NCI-H2171 (cell line): Measurements from ENCODE around the gene ASTN2.
A peak's percentile ranks its signal among the peaks of the same experiment; 100 is the strongest.

ENCODE experiments used
- DNase-seq: peaks from one replicate; lab custom pipeline; 2025; lab: John Stamatoyannopoulos, UW

The ASTN2 gene

DNA sequence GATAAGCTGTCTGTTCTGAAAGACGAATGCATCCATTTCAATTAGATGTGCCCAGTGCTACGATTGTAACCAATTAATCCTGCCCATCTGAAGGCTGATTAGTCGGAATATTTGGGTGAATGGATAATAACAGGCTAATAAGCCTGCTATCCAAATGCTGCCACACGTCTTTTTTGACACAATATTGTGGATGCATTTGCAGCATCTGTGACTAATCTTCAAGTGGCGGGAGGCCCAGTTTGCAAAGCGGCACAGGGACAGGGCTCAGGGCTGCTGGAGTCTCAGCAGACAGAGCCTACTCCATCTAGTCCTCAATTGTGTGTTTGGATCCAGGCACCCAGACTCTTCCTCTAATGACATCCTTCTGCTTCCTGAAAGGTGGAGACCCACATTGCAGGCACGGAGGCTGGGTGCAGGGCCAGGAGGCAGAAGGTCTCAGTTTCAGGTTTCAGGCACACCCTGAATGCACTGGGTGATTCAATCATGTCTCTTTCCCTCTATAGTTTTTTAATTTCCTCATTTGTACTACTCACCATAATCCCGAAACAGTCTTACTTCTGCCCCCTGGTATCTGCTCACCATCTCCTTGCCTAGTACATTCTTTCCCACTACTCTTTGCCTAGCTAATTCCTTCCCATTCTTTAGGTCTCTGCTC, 169.6 kb downstream of the ASTN2 start:
- peak; percentile 31 for DNase-seq

DNA sequence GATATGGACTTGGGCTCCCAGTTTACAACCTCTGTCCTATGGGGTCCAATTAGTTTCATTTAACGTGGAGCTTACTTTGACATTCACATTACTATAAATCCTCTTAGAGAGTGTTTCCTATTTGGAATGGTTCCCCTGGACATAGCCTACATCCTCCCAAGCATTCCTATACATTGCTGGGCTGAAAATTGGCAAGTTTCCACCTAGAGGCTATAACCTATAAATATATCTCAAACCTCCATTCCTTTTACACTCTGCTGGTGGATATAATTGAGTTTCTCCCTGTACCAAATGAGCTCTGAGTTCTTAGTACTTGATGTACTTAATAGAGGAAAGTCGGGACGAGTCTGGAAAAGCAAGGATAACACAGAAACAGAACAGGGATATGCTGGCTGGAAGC, 172.8 kb downstream of the ASTN2 start:
- DNase-seq, result no peak

DNA sequence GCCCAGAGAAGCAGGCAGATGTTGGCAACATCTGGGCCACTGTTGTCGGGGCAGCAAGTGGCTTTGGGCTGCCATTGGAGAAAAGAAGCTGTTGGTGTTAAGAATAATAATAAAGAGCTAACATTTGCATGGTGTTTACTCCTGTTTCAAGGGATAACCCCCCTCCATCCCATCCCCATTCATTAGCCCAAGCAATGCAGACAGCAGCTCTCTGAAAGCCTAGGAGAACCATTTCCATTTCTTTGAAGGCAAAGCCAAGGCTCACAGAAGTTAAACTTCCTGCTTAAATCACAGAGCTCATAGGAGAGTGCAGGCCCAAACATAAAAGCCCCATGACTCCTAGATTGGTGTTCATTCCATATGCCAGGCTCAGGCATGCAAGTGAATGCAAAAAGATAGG, 175.4 kb downstream of the ASTN2 start:
- DNase-seq, result no peak

DNA sequence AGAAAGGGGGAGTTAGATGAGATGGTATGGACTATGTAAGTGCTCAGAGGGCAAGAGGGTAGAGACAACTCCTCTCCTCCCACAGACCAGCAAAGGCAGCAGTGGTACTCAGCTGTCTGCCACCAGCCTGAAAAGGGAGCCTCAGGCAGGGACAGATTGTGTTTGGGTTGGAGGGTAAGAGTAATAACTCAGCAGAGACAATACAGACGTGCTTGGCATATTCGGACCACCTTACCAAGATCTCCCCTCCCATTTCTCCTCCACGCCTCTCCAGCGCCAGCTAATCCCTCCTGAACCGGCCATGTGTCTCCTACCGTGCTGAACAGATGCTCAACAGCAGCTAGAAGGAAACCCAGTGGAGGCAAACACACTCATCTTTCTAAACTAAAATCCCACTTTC, 180.8 kb downstream of the ASTN2 start:
- DNase-seq, result peak; percentile 66

DNA sequence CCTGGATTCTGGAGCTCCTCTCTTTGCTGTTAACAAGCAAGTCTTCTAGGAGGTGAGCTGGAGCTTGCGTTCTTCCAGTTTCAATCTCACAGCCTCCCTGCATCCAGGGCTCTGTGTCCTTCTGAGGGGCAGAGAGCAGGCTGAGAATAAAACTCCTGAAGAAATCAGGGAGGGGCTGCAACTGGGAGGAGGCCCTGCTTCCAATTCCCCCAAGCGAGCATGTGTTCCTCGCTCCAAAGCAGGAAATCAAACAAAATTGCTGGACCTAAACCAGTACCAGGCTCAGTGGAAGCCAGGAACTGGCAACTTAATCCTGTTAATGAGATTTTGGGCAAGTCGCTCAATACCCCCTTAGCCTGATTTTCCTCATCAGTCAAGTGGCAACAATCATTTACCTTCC, 181.8 kb downstream of the ASTN2 start:
- no peak for DNase-seq

DNA sequence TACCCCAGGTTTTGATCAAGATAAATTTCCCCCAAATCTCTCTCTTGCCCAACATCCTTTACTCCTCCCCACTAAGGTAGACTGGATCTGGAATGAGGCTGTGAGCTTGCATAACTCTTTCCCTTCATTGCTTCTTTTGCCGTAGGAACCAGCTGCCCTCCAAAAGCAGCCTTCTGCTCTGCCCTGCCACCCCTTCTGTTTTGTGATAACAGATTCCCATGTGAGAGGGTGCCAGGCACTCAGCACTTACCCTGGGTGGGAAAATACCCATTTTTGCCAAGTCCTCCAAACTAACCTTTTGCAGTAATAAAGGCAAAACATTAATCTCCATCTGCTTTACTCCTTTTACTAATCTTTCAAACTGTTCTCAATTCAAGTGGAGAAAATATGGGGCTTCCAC, 182.6 kb downstream of the ASTN2 start:
- peak; percentile 23 for DNase-seq

DNA sequence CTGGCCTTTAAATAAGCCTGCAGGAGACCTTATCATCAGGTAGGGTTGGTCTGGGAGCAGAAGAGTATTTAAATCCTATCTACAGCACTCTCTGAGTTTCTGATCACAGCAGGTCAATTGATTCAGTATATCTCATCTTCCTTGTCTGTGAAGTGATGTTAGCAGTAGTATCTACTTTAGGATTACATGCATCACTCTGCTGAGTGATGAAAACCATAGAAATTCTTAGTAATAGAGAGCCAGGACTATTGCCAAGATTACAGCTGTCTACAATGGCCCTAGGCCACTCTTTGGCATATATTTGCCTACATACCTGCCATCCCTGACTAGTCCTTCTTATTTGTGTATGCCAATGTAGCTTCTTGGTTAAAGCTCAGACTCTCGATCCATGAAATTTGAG, 183.8 kb downstream of the ASTN2 start:
- DNase-seq, result no peak

DNA sequence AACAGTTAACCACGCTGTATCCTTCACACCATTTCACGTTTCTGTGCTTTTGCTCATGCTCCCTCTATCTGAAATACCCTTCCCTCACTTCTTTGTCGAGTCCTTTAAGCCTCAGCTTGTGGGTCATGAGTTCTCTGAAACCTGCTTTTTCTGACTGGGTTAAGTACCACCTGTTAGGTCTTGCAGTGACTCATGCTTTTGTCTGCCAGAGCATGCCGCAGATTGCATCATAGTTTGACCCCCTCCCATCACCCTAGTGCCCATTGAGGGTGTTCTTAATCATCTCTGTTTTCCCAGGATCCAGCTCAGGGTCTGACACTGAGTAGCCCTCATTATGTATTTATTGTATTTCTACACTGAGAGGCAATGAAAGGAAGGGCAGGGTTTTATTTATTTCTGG, 190.2 kb downstream of the ASTN2 start:
- DNase-seq, result peak; percentile 49

DNA sequence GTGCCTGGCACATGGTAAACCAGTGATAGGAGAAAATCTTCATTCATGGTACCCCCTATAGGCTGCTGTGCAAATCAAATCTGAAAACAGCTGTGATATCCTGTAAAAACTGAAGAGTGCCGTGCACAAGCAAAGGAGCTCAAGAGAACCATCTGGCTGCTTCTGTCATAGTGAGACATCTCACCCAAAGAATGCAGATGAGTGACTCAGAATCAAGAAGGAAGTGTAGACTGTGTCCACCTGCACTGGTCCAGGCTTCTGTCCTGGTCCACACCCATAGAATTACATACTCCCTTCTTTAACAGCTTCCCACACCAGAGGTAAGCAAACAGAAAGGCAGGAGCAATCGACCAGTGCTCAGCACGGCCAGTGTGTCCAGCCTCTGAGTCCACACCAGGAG, 195.9 kb downstream of the ASTN2 start:
- peak; percentile 37 for DNase-seq

DNA sequence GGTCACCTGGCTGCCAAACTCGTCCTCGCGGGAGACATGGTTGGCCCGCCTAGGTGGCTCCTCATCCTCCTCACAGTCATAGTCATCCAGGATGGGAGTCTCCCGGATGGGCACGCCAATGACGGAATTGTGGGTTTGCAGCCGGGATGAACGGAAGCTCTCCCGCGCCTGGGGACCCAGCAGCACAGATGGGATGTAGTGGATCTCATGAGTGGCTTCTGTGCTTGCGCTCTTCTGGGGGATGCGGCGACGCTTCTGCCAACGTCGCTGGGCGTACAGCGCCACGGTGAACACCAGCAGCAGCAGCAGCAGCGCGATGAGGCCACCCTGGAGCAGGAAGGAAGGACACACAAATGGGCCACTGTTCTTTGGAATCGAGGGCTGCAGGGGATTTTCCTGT, 200.4 kb downstream of the ASTN2 start:
- DNase-seq, result no peak

DNA sequence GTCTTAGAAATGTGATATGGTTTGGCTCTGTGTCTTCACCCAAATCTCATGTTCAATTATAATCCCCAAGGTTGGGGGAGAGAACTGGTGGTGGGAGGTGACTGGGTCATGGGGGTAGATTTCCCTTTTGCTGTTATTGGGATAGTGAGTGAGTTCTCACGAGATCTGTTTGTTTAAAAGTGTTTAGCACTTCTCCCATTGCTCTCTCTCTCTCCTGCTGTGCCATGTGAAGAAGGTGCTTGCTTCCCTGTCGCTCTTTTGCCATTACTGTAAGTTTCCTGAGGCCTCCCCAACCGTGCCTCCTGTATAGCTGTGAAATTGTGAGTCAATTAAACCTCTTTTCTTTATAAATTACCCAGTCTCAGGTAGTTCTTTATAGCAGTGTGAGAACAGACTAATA, 203.6 kb downstream of the ASTN2 start:
- no peak for DNase-seq

DNA sequence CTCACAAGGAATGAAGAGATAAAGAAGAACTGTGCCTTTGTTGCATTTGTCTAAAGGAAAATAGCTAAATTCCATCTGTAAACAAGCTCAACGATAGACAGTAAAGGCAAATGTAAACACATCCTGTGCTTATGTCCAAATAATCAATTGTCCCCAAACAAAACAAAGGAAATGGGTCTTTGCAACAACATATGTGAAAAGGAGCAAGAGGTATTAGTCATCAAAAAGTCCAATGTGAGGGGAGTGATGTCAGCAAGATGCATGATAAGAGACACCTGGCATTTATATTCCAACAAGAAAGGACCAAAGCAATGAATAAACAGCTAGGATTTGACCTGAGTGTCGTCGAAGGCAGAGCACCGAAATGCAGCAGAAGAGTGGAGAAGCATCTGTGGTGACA, 209.1 kb downstream of the ASTN2 start:
- no peak for DNase-seq

DNA sequence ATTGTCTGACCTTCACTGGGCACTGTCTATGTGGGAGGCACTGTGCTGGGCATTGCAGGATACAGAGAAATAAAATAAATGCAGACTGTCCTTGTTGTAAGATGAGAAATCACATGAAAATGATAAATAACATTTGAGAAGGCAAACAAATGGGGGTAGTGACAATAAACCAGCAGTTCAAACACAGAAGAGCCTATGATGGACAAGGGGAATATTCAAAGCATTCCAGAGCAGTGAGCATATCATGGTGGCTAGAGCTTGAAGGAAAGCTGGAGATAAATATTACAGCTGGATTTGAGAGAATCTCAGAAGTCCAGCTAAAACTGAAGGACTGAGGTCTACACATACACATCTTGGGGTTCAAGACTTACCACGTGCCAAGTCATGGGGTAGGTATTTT, 209.9 kb downstream of the ASTN2 start:
- no peak for DNase-seq

DNA sequence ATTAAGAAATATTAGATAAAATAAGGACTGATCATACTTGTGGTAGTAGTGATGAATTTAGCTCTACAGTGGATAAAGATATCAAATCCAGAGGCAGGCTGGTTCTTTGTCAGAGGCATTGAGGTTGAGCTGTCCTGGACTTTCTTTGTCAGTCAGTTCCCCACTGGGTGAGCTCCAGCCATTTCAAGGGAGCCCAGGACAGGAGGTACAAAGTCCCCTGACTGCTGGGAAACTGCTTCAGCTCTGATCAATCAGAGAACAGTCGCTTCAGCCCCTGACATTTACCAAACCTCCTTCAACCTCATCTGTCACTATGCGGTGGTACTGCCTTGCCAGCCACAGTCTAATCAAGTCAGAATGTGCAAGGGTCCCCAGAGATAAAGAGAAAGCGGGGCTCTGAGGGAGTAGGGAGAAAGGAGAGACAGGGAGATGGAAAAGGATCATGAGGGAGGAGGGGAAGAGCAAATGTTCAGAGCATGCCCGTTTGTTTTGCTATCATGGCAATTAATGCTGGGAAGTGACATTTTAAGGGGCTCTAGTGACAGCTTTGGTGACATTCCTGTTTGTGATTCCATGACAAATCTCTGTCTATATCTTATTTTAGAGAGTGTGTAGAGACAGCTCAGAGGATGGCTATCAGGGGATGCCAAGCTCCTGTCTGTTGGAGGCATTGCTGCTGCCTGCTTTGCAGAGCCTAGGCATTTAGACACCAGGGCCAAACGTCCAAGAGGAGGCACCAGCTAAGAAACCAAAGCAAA, 223.2 kb downstream of the ASTN2 start:
- no peak for DNase-seq

DNA sequence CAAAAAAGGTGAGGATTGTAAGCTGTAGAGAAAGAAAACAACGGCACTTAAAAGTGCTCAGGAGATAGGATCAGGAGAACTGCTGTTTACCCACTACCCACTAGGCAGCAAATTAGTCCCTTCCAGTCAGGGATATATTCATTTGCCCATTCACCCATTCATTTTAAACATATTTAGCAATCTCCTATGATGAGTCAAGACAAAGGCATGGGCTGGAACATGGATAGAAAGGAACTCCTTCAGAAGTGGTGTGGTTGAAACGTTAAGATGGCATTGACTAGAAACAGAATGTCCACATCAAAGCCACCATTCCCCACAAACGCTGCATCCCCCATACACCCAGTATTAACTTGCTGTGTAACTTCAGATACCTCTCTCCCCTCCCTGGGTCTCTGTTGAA, 225.7 kb downstream of the ASTN2 start:
- no peak for DNase-seq

DNA sequence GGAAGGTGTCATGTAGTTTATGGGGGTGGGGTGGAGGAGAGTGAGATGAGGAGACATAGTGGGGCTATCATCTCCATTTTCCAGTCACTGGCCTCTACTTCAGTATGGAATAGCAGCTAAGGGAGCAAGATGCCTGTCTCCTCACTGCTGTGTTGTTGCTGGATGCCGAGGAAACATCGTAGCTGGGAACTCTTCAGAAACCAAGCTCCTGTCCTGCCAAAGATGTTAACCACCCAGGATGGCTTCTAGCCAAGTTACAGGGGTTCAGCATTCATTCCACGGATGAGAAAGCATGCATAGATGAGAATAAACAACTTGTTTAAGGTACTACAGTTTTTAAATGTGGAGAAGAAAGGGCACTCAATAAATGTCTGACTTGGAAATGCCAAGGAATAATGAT, 226.5 kb downstream of the ASTN2 start:
- no peak for DNase-seq

DNA sequence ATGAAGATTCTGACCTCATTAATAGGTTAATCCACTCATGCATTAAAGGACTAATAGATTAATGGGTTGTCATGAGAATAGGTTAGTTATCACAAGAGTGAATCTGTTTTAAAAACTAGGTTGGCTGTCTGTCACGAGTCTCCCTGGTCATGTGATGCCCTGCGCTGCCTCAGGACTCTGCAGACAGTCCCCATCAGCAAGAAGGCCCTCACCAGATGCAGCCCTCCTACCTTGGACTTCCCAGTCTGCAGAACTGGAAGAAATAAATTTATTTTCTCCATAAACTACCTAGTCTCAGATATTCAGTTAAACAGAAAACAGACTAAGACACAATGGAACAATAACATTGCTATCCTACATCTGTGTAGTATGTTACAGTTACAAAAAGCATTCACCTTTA, 227.4 kb downstream of the ASTN2 start:
- DNase-seq, result no peak

DNA sequence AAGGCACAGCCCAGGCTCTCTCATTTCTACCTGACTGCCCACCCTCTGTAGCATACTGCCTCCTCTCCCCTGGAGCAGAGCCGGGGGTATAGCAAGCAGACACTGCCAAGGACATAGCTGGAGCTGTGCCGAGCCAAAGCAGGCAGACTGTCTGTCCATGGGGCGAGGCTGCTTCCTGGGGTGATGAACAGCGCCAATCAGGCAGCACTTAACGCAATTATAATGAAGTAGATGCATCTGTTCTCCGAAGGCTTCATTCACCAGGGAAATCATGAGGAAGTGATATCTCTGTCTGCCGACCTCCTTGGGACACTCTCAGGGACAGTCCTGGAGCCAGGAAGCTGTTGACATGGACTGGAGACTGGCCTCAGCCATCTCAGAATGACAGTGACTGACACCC, 230.7 kb downstream of the ASTN2 start:
- peak; percentile 71 for DNase-seq

DNA sequence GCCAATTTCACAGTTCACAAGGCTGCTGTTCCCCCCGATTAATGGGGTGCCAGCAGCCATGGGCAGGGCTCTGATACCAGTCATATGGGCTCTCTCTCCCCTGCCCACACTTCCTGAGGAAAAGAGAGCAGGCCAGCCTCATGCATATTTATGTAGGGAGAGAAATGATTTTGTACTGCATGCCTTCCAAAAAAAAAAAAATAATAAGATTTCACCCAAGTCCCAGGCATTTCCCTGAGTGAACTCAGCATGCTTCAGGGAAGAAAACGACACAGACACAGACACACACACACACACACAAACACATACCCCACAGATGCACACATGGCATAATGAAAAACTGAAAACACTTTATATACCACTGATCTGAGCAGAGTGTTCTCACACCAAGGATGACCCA, 232.8 kb downstream of the ASTN2 start:
- no peak for DNase-seq

DNA sequence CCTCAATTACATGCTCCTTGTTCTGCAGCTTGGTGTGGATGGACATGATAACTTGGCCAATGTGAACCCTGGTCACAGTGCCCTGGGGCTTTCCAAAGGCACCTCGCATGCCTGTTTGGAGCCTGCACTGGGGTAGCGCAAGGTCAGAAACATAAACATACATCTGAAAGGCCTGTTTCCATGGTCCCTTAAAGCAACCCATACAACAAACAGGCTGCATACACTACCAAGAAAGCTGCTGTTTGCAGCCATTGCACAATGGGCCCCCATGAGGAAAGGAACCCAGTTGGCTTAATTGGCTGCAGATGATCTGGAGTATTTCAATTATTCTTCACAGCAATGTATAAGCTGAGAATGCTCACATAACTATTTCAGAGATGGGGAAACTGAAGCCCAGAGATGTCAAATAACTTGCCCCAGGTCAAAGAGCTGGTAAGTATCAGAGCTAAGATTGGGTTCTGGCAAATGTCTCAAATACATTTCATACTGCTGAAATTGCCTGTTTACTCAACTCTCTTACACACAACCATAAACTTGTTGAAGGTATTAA, 233.9 kb downstream of the ASTN2 start:
- DNase-seq, result no peak

DNA sequence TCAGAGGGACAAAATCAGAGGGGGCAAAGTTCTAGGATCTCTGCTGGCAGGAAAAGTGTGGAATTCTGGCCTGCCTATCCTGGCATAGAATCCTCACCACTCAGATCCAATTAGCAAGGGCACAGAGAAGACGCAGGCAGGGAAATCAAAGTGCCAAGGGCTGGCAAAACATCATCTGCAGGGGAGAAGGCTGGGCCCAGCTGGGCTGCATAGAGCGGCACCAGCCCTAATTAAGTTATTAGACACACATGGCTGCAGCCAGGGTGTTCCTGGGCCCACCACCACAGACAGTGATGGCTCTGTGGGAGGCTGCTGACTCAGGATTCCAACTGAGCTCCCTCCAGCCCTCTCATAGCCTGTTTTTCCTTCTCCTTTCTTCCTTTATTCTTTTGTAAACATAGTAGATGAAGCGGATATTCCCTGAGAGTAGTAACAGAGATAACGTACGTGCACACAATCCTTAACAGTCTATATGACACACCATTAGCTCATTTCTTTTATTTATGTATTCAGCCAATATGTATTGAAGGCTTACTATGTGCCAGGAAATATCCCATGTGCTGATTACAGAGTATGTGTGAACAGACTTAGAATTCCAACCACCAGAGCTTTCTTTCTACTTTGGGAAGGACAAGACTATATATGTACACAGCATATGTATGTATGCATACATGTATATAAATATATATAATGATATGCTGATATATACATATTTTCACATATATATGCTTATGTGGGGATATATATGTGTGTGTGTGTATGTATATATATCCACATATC, 236.1 kb downstream of the ASTN2 start:
- DNase-seq, result peak; percentile 73

DNA sequence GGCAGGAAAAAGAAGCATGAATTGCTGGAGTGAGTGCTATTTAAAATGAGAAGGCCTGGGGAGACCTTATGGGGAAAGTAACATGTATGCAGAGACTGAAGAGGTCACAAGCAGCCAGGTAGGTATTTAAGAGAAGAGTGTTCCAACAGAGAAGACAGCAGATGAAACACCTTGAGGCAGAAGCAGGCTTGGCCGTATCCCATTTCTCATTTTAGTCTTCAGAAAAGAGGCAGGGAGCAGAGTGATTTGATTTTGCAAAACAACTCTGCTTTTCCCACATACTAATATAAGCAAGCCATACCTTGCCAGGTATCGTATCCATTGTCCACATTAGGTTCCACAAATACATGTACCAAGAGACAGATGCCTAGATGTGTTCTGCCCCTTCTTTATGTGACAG, 244.3 kb downstream of the ASTN2 start:
- DNase-seq, result no peak

DNA sequence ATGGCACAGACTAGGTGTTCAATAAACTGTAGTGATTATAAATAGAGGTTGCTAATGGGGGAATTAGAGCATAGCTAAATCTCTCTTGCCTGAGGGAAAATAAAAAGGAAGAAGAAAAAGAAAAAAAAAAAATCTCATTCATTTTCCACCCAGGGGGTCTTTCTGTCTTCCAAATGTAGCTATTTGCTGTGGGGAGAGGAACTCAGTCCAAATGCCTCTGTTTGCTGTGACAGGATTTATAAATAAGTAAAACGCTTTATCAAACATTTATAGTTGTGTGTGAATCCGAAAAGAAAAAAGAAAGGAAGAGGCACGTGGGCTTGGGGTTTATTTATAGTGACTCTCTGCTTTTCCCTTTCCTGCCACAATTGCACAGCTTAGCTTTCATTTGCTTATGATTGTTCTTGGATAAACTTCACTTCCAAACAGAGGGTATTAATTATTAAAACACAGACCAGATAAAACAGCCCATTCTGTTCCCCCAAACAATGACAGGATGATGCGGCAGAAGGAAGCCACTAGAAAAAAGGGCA, 245.7 kb downstream of the ASTN2 start:
- no peak for DNase-seq
